GM12801 (cell line): ENCODE results near the gene KCND2.

ENCODE experiments used
- TF ChIP-seq, protein P1 (sequence below): IDR thresholded peaks from one replicate; pipeline ENCODE4 v1.5.1; 2011; ENCODE audit warnings: control low read depth; ENCODE audit not compliant: insufficient read length; ENCODE audit errors: extremely low read depth

Gene KCND2

GRCh38 chr7:120553491-120553890 lies 280.5 kb downstream of the KCND2 start:
- TF ChIP-seq, protein P1, sequence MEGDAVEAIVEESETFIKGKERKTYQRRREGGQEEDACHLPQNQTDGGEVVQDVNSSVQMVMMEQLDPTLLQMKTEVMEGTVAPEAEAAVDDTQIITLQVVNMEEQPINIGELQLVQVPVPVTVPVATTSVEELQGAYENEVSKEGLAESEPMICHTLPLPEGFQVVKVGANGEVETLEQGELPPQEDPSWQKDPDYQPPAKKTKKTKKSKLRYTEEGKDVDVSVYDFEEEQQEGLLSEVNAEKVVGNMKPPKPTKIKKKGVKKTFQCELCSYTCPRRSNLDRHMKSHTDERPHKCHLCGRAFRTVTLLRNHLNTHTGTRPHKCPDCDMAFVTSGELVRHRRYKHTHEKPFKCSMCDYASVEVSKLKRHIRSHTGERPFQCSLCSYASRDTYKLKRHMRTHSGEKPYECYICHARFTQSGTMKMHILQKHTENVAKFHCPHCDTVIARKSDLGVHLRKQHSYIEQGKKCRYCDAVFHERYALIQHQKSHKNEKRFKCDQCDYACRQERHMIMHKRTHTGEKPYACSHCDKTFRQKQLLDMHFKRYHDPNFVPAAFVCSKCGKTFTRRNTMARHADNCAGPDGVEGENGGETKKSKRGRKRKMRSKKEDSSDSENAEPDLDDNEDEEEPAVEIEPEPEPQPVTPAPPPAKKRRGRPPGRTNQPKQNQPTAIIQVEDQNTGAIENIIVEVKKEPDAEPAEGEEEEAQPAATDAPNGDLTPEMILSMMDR: no peak

- TF ChIP-seq, protein P1: peak; percentile 13
These were observed 282.1 kb downstream of the KCND2 start for GRCh38 chr7:120554960-120555571.

DNA sequence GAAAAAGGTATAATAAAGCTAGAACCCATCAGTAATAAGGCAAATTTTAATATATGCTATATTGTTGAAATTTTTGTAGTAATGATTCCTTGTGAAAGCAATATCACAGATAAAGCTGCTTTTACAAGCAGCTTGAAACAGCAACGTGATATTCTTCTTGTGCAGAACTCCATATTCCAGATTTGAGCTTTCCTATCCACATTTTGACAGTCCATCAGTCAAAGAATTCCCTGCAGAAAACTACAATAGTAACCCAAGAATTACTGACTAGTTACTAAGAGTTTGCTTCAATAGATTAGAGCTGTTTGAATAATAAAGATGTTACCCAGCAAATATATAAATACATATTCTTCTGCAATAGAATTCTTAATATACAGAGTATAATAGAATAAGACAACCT lies 291.2 kb downstream of the KCND2 start:
- TF ChIP-seq, protein P1: no peak

DNA sequence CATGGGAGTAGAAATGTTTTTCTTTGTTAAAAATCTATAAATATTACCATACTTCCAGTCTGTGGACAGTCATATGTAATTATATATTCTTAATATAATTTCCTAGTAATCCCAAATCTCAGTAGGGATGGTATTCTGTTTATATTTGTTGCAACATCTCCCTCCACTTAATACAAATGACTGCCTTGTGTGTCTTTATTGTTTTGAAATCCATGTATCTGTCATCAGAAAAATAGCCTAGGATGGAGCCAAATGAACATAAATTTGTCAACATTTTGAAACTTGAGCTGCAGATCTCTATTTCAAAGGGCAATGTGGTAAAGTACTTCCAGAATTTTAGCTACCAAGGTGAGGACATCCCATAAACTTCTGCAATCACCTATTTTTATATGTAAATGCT lies 294.2 kb downstream of the KCND2 start:
- TF ChIP-seq, protein P1: no peak

DNA sequence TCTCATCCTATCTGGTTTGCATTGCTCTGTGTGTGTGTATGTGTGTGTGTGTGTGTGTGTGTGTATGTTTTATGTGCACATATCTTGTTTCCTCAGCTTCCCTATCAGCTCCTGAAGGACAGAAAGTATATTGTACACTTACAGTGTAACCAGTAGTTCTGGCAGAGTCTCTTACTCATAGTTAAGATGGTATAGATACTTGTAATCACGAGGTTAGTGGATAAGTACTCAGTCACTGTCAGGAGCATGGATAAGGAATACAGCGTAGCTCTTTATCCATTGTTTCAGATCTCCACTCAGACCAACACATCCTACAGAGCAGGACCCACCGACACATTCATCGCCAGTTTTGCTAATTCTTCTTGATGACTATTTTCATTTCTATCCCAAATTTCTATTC lies 309.9 kb downstream of the KCND2 start:
- TF ChIP-seq, protein P1: no peak

DNA sequence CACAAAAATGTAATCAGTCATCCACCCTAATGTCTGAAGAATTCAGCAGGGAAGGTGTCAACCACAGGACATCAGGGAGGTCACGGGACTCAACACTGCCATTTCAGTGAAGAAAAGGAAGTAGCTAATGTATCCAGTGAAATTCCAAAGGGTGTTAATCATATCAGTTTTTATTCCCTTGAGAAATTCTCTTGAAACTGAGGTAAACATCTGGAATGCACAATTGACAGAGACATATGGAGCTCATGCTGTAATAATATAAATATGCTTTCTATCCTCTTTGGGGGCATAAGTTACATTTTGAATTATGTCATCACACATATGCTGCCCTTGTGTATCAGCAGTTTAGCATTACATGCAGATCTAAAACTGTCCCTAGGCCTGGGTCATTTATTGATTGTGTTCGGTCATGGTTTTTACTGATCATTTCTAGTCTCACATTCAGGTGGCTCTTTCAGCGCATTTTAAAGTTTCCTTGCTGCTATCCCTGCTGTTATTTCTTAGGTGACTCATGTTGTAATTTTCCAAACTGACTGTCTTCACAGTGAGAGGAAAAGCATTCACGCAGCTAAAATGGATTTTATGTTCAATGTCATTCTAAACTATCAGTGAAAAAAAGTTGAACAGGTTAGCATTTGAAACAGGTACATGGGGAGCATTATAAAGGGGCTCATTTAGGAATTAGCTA lies 311.1 kb downstream of the KCND2 start:
- TF ChIP-seq, protein P1: no peak

- TF ChIP-seq, protein P1: no peak
These were observed 313.6 kb downstream of the KCND2 start for GRCh38 chr7:120586571-120586970.
